ENCODE measurements around the gene RBFOX1. TPM values are rescaled to one million over a fixed set of nuclear protein-coding genes. Genes with fewer than 3 reads are reported as not detected.

The RBFOX1 gene
- total and polyA plus RNA-seq, 10 of the 15 experiments (the other 5 are each of a cell fraction or from before 2014, with no cell fraction given), result 0.87 TPM; not detected in 9

- Histone ChIP-seq H3K9me3 (replicated peaks; ENCODE audit: control insufficient read depth, insufficient read depth, low read length) (no peaks in the 10 kb centered on the region; the same call in 2 of the 3 replicates), H3K9ac (ENCODE audit: control insufficient read depth, insufficient read depth, low read length) (no peak overlapping the region), H2AFZ (ENCODE audit: control insufficient read depth, low read depth, low read length) (no peak overlapping the region), H3K79me2 (ENCODE audit: control insufficient read depth, insufficient read depth, low read length) (no peaks in the 10 kb centered on the region), H4K20me1 (ENCODE audit: control insufficient read depth, insufficient read depth) (no peaks in the 10 kb centered on the region), H3K27me3 (replicated peaks in 1 of 2; ENCODE audit: control insufficient read depth in 2 of 2, insufficient read depth in 2 of 2, low read length in 1 of 2) (no peaks in the 10 kb centered on the region), H3K36me3 (ENCODE audit: control insufficient read depth in 2 of 2, insufficient read depth in 2 of 2, low read length in 1 of 2) (no peaks in the 10 kb centered on the region), H3K4me1 (ENCODE audit: control insufficient read depth, insufficient read depth, low read length) (no peaks in the 10 kb centered on the region), H3K4me2 (ENCODE audit: control insufficient read depth, insufficient read depth) (no peak overlapping the region), H3K4me3 (no peak overlapping the region), H3K27ac (ENCODE audit: control insufficient read depth, insufficient read depth) (no peak overlapping the region)
- CTCF ChIA-PET, result no interaction called here
- intact Hi-C loops (cut with micrococcal nuclease; ENCODE audit: unreplicated experiment) (no loop called here), in situ Hi-C loops (cut with MboI) (no loop called here)
- no TSS peak for BruUV-seq (replicated peaks)
- TF ChIP-seq POU2F2 (IDR thresholded peaks at IDR 0.05; ENCODE audit: borderline replicate concordance, low read depth, low read length) (no peak), ZNF384 (IDR thresholded peaks at IDR 0.05; ENCODE audit: borderline replicate concordance, low read depth, low read length) (no peak), BCL3 (IDR thresholded peaks at IDR 0.05; ENCODE audit: borderline replicate concordance, insufficient read depth, low read depth, low read length, poor library complexity, severe bottlenecking) (no peak), NKRF (conservative IDR thresholded peaks at IDR 0.05) (no peak), EP300 (IDR thresholded peaks at IDR 0.05; ENCODE audit: borderline replicate concordance in 1 of 2, control insufficient read depth in 1 of 2, low read depth in 2 of 2, low read length in 2 of 2) (no peak), ZNF24 (IDR thresholded peaks at IDR 0.05) (no peak), ZBTB33 (IDR thresholded peaks at IDR 0.05) (no peak), E2F4 (IDR thresholded peaks at IDR 0.05; ENCODE audit: low read depth, low read length) (no peak)
- ATAC-seq (no peak), DNase-seq (ENCODE audit: low read depth, low spot score) (no peak), FAIRE-seq (no peak)
- 42% methylated on average over 5 of the region's 5 CpGs for WGBS (ENCODE audit: insufficient coverage, insufficient replicate concordance, low lambda C conversion rate, missing lambda C conversion rate)
- RAD21 ChIA-PET (ENCODE audit: unreplicated experiment), result no interaction called here
- SMC1A ChIA-PET (ENCODE audit: uncharacterized antibody, unreplicated experiment), result no interaction called here
- POLR2A ChIA-PET, result no interaction called here
These were observed 58.3 kb downstream of the RBFOX1 start for GRCh38 chr16:7390974-7391373.

All from GM12878 (cell line).